Parathyroid adenoma (tissue), 2 donors: ENCODE measurements around the gene DCAF17.

Experiments
- H2AFZ ChIP-seq: fragments of 300-600 bp; sonication (generic); one replicate; pipeline ENCODE4 v1.7.0; 2017; ENCODE audit warnings: antibody characterized with exemption, mild to moderate bottlenecking
- H3K27ac ChIP-seq: fragments of 300-600 bp; sonication (generic); one replicate; pipeline ENCODE4 v1.7.0; 2017
- H3K27me3 ChIP-seq: fragments of 300-600 bp; sonication (generic); one replicate; pipeline ENCODE4 v1.7.0; 2017; ENCODE audit warnings: low read length; ENCODE audit not compliant: control insufficient read depth, insufficient read depth
- H3K36me3 ChIP-seq: fragments of 300-600 bp; sonication (generic); one replicate; pipeline ENCODE4 v1.7.0; 2017; ENCODE audit warnings: low read length; ENCODE audit not compliant: control insufficient read depth, insufficient read depth
- H3K4me1 ChIP-seq: fragments of 300-600 bp; sonication (generic); one replicate; pipeline ENCODE4 v1.7.0; 2017; ENCODE audit warnings: control low read depth
- H3K4me2 ChIP-seq: fragments of 300-600 bp; sonication (generic); one replicate; pipeline ENCODE4 v1.7.0; 2017; ENCODE audit warnings: low read length
- H3K4me3 ChIP-seq: fragments of 300-600 bp; sonication (generic); one replicate; pipeline ENCODE4 v1.7.0; 2017; ENCODE audit warnings: low read depth, low read length
- H3K79me2 ChIP-seq: fragments of 300-600 bp; sonication (generic); one replicate; pipeline ENCODE4 v1.7.0; 2017; ENCODE audit warnings: control low read depth
- H3K9ac ChIP-seq: fragments of 300-600 bp; sonication (generic); one replicate; pipeline ENCODE4 v1.7.0; 2017; ENCODE audit warnings: mild to moderate bottlenecking
- H3K9me3 ChIP-seq: fragments of 300-600 bp; sonication (generic); one replicate; pipeline ENCODE4 v1.7.0; 2017; ENCODE audit warnings: low read length; ENCODE audit not compliant: control insufficient read depth
- TF ChIP-seq, protein P1 (sequence below): fragments of 300-600 bp; sonication (generic); IDR thresholded peaks from one replicate; pipeline ENCODE4 v1.7.0; 2017; ENCODE audit warnings: antibody characterized with exemption, mild to moderate bottlenecking
- donor health status: primary hyperparathyroidism.

DCAF17 gene

DNA sequence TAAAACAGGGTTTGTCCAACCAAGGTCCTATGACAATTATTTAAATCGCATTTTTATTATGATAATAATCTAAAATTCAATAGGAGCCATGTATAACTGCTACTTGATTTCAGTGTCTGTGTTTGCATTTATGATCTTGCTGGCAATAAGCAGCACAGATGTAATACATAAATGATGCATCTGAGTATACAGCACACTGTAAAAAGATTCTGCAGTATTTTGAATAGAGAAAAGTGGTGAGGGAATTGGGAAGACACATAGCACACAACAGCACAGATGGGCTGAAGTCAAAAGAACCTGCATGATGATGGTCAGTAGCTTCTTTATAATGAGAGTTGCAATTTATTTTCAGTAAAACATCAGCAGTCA is 26.4 kb upstream of the DCAF17 start:
- peaks cover 8% of the 10 kb centered on the region for H3K4me1 ChIP-seq
- no peak overlapping the region for H3K4me2 ChIP-seq
- no peak overlapping the region for H3K9ac ChIP-seq
- TF ChIP-seq, protein P1, sequence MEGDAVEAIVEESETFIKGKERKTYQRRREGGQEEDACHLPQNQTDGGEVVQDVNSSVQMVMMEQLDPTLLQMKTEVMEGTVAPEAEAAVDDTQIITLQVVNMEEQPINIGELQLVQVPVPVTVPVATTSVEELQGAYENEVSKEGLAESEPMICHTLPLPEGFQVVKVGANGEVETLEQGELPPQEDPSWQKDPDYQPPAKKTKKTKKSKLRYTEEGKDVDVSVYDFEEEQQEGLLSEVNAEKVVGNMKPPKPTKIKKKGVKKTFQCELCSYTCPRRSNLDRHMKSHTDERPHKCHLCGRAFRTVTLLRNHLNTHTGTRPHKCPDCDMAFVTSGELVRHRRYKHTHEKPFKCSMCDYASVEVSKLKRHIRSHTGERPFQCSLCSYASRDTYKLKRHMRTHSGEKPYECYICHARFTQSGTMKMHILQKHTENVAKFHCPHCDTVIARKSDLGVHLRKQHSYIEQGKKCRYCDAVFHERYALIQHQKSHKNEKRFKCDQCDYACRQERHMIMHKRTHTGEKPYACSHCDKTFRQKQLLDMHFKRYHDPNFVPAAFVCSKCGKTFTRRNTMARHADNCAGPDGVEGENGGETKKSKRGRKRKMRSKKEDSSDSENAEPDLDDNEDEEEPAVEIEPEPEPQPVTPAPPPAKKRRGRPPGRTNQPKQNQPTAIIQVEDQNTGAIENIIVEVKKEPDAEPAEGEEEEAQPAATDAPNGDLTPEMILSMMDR = no peak
- H3K79me2 ChIP-seq = no peaks in the 10 kb centered on the region
- no peaks in the 10 kb centered on the region for H3K27me3 ChIP-seq
- H3K4me3 ChIP-seq = no peak overlapping the region
- no peaks in the 10 kb centered on the region for H3K9me3 ChIP-seq
- no peak overlapping the region for H3K27ac ChIP-seq
- no peaks in the 10 kb centered on the region for H3K36me3 ChIP-seq
- no peak overlapping the region for H2AFZ ChIP-seq

DNA sequence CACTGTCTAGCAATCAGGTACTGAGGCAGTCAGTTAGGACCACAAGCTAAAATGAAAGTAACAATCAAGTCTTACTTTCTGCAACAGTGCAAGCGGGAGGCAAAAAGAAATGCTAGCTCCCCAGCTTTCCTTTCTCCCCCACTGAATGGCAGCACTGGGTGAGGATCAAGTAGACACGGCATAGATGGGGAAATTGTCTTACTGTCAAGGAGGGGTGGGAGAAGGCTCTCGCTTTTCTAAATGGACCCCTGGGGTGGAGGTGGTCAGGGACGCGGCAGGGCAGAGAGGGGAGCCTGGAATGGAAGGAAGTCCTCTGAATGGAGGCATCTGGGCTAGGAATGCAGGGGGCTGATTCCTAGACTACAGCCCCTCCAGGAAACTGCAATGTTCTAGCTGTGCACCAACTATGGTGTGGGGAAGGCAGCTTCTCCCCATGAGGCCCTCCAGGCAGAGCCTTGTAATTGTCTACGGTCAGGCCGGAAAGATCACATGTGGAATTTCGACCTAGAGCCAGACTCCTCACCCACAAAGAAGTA is 24.5 kb upstream of the DCAF17 start:
- Histone ChIP-seq H3K9me3 (no peaks in the 10 kb centered on the region), H3K79me2 (no peaks in the 10 kb centered on the region), H3K9ac (no peak overlapping the region), H2AFZ (no peak overlapping the region), H3K4me3 (no peak overlapping the region), H3K36me3 (no peaks in the 10 kb centered on the region), H3K27ac (no peak overlapping the region), H3K4me2 (no peak overlapping the region), H3K27me3 (no peaks in the 10 kb centered on the region), H3K4me1 (peaks cover 8% of the 10 kb centered on the region)
- TF ChIP-seq, protein P1 = no peak

DNA sequence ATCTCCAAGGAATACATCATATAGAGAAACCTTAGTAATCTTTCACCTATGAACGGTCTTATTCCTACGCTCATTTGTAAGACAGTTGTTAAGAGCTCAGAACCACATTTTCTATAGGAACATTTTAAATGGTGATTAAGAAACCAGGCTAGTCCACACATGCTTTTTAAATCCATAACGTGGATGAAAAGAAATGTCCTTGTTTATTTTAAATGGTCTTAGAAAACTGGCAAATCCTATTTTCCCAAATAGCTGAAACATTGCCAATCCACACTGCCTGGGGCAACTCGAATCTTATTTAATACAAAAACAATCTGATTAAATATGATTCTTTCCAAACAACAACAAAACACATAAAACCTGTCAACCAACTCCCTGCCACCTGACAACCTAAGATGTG is 23.9 kb upstream of the DCAF17 start:
- no peak overlapping the region for H3K4me3 ChIP-seq
- no peaks in the 10 kb centered on the region for H3K36me3 ChIP-seq
- no peak overlapping the region for H3K27ac ChIP-seq
- TF ChIP-seq, protein P1 = no peak
- H3K4me2 ChIP-seq = no peak overlapping the region
- no peak overlapping the region for H3K9ac ChIP-seq
- peaks cover 8% of the 10 kb centered on the region for H3K4me1 ChIP-seq
- H3K9me3 ChIP-seq = no peaks in the 10 kb centered on the region
- H2AFZ ChIP-seq = no peak overlapping the region
- H3K27me3 ChIP-seq = no peaks in the 10 kb centered on the region
- H3K79me2 ChIP-seq = no peaks in the 10 kb centered on the region

DNA sequence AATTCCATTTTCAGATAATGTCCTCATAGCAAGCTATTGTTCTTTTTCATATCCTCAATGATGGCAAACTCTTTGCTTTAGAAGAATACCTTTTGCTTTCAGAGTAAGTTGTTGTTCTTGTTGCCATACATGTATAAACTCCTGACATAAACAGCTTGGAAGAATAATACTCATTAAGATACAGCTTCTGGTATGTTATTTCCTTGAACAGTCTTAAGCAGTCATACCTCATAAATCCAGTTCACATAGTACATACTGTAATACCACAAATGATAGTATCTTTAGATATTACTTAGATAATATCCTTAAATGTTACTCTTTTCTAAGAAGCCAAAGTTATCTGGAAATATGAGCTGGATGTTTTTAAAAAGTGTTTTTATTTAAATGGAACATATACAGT is 23.4 kb upstream of the DCAF17 start:
- TF ChIP-seq, protein P1 = no peak
- no peak overlapping the region for H3K4me2 ChIP-seq
- H2AFZ ChIP-seq = no peak overlapping the region
- no peak overlapping the region for H3K27ac ChIP-seq
- H3K9me3 ChIP-seq = no peaks in the 10 kb centered on the region
- no peak overlapping the region for H3K4me3 ChIP-seq
- H3K79me2 ChIP-seq = no peaks in the 10 kb centered on the region
- H3K4me1 ChIP-seq = peaks cover 3% of the 10 kb centered on the region
- H3K36me3 ChIP-seq = no peaks in the 10 kb centered on the region
- no peak overlapping the region for H3K9ac ChIP-seq
- no peaks in the 10 kb centered on the region for H3K27me3 ChIP-seq

DNA sequence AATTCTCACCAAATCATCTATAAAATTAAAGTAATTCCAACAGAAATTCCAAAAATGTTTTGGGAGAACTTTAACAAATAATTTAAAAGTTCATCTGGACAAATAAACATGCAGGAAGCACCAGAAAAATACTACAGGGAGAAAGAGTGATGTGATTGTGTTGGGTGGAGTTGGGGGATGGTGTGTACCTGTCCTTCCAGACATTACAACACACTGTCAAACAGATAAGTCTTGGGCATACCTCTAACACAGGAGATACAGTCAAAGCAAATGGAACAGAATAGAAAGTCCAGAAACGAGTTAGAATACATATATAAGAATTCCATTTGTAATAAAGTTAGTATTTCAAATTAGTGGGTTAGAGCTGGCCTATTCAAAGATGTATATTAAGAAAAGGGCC is 22.8 kb upstream of the DCAF17 start:
- H3K9ac ChIP-seq = no peak overlapping the region

More for the DNA sequence above, 22.8 kb upstream of the DCAF17 start:
- Histone ChIP-seq H3K4me1 (peaks cover 3% of the 10 kb centered on the region), H2AFZ (no peak overlapping the region), H3K36me3 (no peaks in the 10 kb centered on the region), H3K9me3 (no peaks in the 10 kb centered on the region), H3K79me2 (no peaks in the 10 kb centered on the region), H3K4me3 (no peak overlapping the region), H3K4me2 (no peak overlapping the region), H3K27ac (no peak overlapping the region), H3K27me3 (no peaks in the 10 kb centered on the region)
- TF ChIP-seq, protein P1 = no peak
